Thyroid gland (tissue), 4 donors: ENCODE results near the gene GDI2.

Experiments used
- CTCF ChIP-seq, 6 experiments: fragments of 200-600 bp in 3 of 6; fragments of 450-650 bp in 3 of 6; sonication (generic) in 3 of 6; IDR thresholded peaks; one replicate each; pipeline ENCODE4 v1.5.1; 2016 to 2019; ENCODE audit warnings: antibody characterized with exemption in 6 of 6, mild to moderate bottlenecking in 2 of 6, inconsistent platforms in 1 of 6, moderate library complexity in 1 of 6
- POLR2A ChIP-seq, 2 donors: fragments of 450-650 bp; IDR thresholded peaks; one replicate each; pipeline ENCODE4 v1.6.1; 2017; ENCODE audit warnings: antibody characterized with exemption in 2 of 2, mild to moderate bottlenecking in 2 of 2, moderate library complexity in 1 of 2

GRCh38 chr10:5766189-5766588, 47.0 kb downstream of the GDI2 start:
- TF ChIP-seq CTCF (IDR thresholded peaks at IDR 0.05) (no peak), POLR2A (IDR thresholded peaks at IDR 0.05) (no peak)
